Adipocyte (in vitro differentiated cells): ENCODE data around the gene PDZK1IP1.
A peak's percentile ranks its signal among the peaks of the same experiment; 100 is the strongest.

Experiments
- DNase-seq: peaks from one replicate; pipeline ENCODE4 v3.0.0-alpha.2; 2015; ENCODE audit warnings: low read depth
- H3K27me3 ChIP-seq: replicated peaks from 2 replicates; pipeline ENCODE4 v1.7.0; 2013; ENCODE audit warnings: mild to moderate bottlenecking, low read length, moderate library complexity; ENCODE audit not compliant: control insufficient read depth, insufficient read depth
- H3K36me3 ChIP-seq: 2 replicates; pipeline ENCODE4 v1.7.0; 2013; ENCODE audit warnings: low read length, mild to moderate bottlenecking, moderate library complexity; ENCODE audit not compliant: control insufficient read depth, insufficient read depth, severe bottlenecking
- H3K4me1 ChIP-seq: 2 replicates; pipeline ENCODE4 v1.7.0; 2013; ENCODE audit warnings: mild to moderate bottlenecking, low read length, moderate library complexity; ENCODE audit not compliant: control insufficient read depth, insufficient read depth
- H3K4me3 ChIP-seq: 2 replicates; pipeline ENCODE4 v1.7.0; 2013; ENCODE audit warnings: mild to moderate bottlenecking, low read length, moderate library complexity
- H3K9ac ChIP-seq: 2 replicates; pipeline ENCODE4 v1.7.0; 2013; ENCODE audit warnings: mild to moderate bottlenecking, low read length, moderate library complexity
- H3K9me3 ChIP-seq: 2 replicates; pipeline ENCODE4 v1.7.0; 2013; ENCODE audit warnings: mild to moderate bottlenecking, low read length, moderate library complexity; ENCODE audit not compliant: control insufficient read depth

Gene PDZK1IP1

GRCh38 chr1:47229031-47229885 lies 39.4 kb upstream of the PDZK1IP1 start:
- no peak overlapping the region for H3K4me3 ChIP-seq
- no peaks in the 10 kb centered on the region for H3K36me3 ChIP-seq
- H3K9ac ChIP-seq, result no peak overlapping the region
- H3K9me3 ChIP-seq, result no peaks in the 10 kb centered on the region
- H3K27me3 ChIP-seq, result peaks cover 88% of the 10 kb centered on the region
- peaks cover 5% of the 10 kb centered on the region for H3K4me1 ChIP-seq
- no peak for DNase-seq

DNA sequence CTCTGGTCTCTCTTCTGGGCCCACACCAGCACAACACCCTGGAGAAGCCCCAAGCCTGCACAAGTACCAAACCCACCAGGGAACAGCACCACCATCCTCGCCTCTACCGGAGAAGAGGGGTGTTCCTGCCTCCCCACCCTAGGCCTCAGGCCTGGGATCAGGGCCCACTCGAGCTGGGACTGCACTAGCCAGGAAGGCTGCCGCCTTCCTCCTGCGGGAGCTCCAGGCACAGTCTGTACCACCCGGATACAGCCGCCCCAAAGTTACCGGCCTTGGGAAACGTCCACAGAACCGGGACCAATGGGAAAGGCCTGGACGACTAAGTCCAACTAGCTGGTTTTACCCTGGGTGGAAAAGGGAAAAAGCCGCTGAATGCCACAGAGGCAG lies 38.8 kb upstream of the PDZK1IP1 start:
- Histone ChIP-seq H3K36me3 (no peaks in the 10 kb centered on the region), H3K9me3 (no peaks in the 10 kb centered on the region), H3K4me3 (no peak overlapping the region), H3K27me3 (peaks cover 88% of the 10 kb centered on the region), H3K9ac (no peak overlapping the region), H3K4me1 (peaks cover 5% of the 10 kb centered on the region)
- no peak for DNase-seq

- no peaks in the 10 kb centered on the region for H3K36me3 ChIP-seq
- no peak for DNase-seq
- no peaks in the 10 kb centered on the region for H3K9me3 ChIP-seq
- peaks cover 5% of the 10 kb centered on the region for H3K4me1 ChIP-seq
- H3K27me3 ChIP-seq, result peaks cover 88% of the 10 kb centered on the region
- H3K9ac ChIP-seq, result no peak overlapping the region
- no peak overlapping the region for H3K4me3 ChIP-seq
These were observed 37.8 kb upstream of the PDZK1IP1 start for GRCh38 chr1:47227341-47228232.

DNA sequence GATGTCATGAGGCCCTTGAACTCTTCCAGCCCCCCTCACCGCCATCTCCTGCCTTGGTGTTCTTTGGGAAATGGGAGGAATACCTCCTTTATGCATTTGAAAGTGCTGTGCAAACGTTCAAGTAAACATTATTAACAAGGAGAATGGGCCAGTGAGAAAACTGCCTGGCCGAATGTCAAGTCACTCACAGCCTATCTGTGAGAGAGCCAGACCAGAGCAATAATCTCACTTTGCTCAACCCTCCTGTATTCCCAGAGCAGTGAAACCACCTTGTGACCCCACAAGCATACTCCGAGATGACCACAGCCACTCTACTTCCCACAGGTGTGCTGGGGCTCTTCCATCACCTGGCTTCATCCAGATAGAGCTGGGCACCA lies 37.0 kb upstream of the PDZK1IP1 start:
- no peak for DNase-seq
- Histone ChIP-seq H3K4me1 (peaks cover 4% of the 10 kb centered on the region), H3K9me3 (peaks cover 3% of the 10 kb centered on the region), H3K27me3 (peaks cover 90% of the 10 kb centered on the region), H3K36me3 (no peaks in the 10 kb centered on the region), H3K4me3 (no peak overlapping the region), H3K9ac (no peak overlapping the region)

GRCh38 chr1:47226121-47226838 lies 36.4 kb upstream of the PDZK1IP1 start:
- no peaks in the 10 kb centered on the region for H3K4me1 ChIP-seq
- H3K9me3 ChIP-seq, result peaks cover 3% of the 10 kb centered on the region
- H3K9ac ChIP-seq, result no peak overlapping the region
- no peak overlapping the region for H3K4me3 ChIP-seq
- no peaks in the 10 kb centered on the region for H3K36me3 ChIP-seq
- peaks cover 89% of the 10 kb centered on the region for H3K27me3 ChIP-seq
- DNase-seq, result no peak

GRCh38 chr1:47225430-47226100 lies 35.7 kb upstream of the PDZK1IP1 start:
- peak; percentile 27 for DNase-seq
- Histone ChIP-seq H3K9ac (no peak overlapping the region), H3K4me3 (no peak overlapping the region)

GRCh38 chr1:47224676-47225399 lies 35.0 kb upstream of the PDZK1IP1 start:
- Histone ChIP-seq H3K9me3 (peaks cover 3% of the 10 kb centered on the region), H3K36me3 (no peaks in the 10 kb centered on the region), H3K4me3 (no peak overlapping the region), H3K9ac (no peak overlapping the region), H3K27me3 (peaks cover 85% of the 10 kb centered on the region), H3K4me1 (no peaks in the 10 kb centered on the region)
- DNase-seq, result no peak

More at GRCh38 chr1:47225430-47226100, 35.7 kb upstream of the PDZK1IP1 start:
- Histone ChIP-seq H3K4me1 (no peaks in the 10 kb centered on the region), H3K27me3 (peaks cover 89% of the 10 kb centered on the region), H3K36me3 (no peaks in the 10 kb centered on the region), H3K9me3 (peaks cover 3% of the 10 kb centered on the region)

DNA sequence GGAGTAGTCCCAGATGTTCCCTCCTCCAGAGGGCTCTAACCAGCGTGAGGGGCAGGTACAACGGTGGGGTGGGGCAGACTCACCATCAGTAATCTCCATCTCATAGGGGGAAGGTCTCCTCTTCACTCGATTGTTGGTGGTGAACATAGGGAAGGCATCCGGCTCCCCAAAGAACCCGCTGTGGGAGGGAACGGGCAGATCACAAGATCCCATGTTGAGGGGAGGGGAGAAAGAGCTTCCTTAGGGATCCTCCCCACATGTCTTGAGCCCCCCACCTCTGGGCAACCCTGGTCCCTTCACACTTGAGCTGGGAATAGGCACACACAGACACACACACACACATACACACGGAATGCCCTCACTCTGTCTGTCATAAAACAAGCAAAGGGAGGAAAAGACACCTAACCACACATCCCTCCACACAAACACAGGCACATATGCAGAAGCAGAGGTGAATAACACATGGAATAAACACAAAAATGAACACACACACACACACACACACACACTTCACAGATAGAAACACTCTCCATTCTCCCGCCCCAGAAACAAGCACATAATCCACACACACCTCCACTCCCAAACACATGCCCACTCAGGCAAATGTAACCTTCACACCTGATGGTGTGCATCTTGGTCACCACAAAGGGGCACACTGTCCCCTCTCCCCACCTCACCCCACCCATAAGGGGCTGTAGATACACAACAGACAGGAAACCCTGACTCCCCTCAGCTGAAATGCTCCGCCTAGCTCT lies 34.3 kb upstream of the PDZK1IP1 start:
- Histone ChIP-seq H3K4me1 (no peaks in the 10 kb centered on the region), H3K36me3 (no peaks in the 10 kb centered on the region), H3K9me3 (peaks cover 3% of the 10 kb centered on the region), H3K4me3 (no peak overlapping the region), H3K27me3 (peaks cover 78% of the 10 kb centered on the region), H3K9ac (no peak overlapping the region)
- DNase-seq, result no peak

DNA sequence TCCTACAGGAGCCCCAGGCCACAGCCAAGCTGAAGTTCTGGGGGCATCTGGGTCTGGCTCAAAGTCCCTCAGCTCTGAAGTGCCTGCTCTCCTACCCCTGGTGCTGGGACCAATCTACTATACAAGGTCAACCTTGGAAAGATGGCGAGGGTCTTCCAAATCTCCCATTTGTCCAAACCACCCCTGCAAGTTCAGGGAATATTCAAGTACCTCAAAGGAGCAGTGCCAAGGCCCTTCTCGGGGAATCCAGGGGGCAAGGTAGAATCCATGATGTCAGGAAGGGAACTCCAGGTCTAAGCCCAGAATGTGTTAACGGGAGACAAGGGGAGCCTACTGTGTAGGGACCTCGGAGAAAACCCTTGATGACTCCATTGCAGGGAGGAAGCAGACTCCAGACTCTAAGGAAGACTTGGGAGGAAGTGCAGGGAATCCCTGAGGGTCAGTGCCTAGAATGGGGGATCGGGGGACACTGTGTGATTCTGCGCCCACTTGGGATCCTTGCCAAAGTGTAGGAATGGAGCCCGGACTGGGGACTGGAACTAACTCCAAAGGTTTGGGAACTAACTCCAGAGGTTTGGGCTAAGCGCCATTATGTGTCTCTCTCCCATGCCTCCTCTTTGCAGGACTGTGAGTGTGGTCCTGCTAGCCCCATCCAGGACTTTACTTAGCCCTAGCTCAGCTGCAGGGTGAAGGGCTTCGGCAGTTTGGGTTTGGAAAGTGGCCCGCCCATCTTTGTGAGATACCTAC lies 33.5 kb upstream of the PDZK1IP1 start:
- no peak for DNase-seq
- Histone ChIP-seq H3K9me3 (peaks cover 3% of the 10 kb centered on the region), H3K36me3 (no peaks in the 10 kb centered on the region), H3K4me3 (no peak overlapping the region), H3K9ac (no peak overlapping the region), H3K4me1 (no peaks in the 10 kb centered on the region), H3K27me3 (peaks cover 78% of the 10 kb centered on the region)
